Measurements from ENCODE around the gene ZDHHC14. TPM values are rescaled to one million over a fixed set of nuclear protein-coding genes. Genes with fewer than 3 reads are reported as not detected.

ZDHHC14 gene
- total and polyA plus RNA-seq, 2 of the 8 experiments (the other 6 are each of a cell fraction or from before 2014, with no cell fraction given): 2.9 to 5.3 TPM

- TF ChIP-seq NANOG (IDR thresholded peaks at IDR 0.05; ENCODE audit: insufficient read depth, low read depth, low read length, poor library complexity, severe bottlenecking) (no peak), ATF2 (IDR thresholded peaks at IDR 0.05; ENCODE audit: low read length) (no peak), CHD7 (IDR thresholded peaks at IDR 0.05; ENCODE audit: insufficient replicate concordance, low read length) (no peak), SP4 (IDR thresholded peaks at IDR 0.05; ENCODE audit: low read length) (no peak), KDM5A (IDR thresholded peaks at IDR 0.05; ENCODE audit: low read length) (no peak)
Observed at GRCh38 chr6:157531986-157532365, 151.0 kb downstream of the ZDHHC14 start (continued).
